ENCODE data around the gene SHH. TPM values are rescaled to one million over a fixed set of nuclear protein-coding genes. Genes with fewer than 3 reads are reported as not detected.
A peak's percentile ranks its signal among the peaks of the same experiment; 100 is the strongest.

SHH gene
- 0.25 TPM for total RNA-seq

DNA sequence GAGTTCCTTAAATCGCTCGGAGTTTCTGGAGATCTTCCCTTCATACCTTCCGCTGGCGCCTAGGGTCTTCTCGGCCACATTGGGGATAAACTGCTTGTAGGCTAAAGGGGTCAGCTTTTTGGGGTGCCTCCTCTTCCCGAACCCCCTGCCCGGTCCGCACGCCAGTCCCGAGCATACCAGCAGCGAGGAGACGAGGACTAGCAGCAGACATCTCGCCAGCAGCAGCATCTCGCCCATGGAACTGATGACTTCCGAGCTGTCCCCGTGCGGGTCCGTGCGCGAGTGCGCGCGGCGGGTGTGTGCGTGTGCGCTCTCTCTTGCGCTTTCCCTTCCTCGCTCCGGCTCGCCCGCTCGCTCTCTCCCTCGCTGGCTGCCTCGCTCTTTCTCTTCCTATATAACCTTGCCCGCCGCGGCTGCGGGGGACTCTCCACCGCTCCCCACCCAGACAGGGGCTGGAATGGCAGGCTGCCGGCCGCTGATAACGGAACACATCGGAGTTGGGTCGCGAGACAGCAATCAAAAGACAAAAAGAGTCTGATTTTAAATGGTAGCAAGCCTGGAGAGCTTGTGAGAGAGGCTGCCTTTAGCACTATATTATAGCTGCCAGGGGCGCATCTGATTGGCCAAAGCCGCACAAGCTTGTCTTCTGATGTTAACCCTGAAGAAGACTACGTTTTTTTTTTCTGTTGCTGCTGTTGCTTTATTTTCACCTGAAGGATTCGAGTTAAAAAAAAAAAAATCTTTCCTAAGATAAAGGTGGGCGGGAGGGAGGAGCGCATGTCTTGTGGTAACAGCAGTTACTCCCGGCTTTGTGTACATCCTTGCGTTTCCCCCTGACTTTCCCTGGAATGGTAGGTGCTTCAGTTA lies at the start of gene SHH:
TSS of gene SHH (minus strand) at position 569 of the 867 bp plus-strand sequence. CDS start at position 228, 341 bp downstream.
- Histone ChIP-seq H3K27ac (no peak within 1 kb of the TSS), H3K4me3 (no peak within 1 kb of the TSS), H3K27me3 (no peaks in the 10 kb centered on the region), H3K36me3 (no peaks in the 10 kb centered on the region), H3K9me3 (no peaks in the 10 kb centered on the region), H3K4me1 (peaks cover 29% of the 10 kb centered on the region)
- no peak for DNase-seq (ENCODE audit: extremely low spot score in 2 of 2)
- TF ChIP-seq, protein P1, sequence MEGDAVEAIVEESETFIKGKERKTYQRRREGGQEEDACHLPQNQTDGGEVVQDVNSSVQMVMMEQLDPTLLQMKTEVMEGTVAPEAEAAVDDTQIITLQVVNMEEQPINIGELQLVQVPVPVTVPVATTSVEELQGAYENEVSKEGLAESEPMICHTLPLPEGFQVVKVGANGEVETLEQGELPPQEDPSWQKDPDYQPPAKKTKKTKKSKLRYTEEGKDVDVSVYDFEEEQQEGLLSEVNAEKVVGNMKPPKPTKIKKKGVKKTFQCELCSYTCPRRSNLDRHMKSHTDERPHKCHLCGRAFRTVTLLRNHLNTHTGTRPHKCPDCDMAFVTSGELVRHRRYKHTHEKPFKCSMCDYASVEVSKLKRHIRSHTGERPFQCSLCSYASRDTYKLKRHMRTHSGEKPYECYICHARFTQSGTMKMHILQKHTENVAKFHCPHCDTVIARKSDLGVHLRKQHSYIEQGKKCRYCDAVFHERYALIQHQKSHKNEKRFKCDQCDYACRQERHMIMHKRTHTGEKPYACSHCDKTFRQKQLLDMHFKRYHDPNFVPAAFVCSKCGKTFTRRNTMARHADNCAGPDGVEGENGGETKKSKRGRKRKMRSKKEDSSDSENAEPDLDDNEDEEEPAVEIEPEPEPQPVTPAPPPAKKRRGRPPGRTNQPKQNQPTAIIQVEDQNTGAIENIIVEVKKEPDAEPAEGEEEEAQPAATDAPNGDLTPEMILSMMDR (IDR thresholded peaks at IDR 0.05), result no peak
- TF ChIP-seq POLR2AphosphoS5 (IDR thresholded peaks at IDR 0.05; ENCODE audit: insufficient read depth in 1 of 2, low read depth in 1 of 2) (no peak), POLR2A (IDR thresholded peaks at IDR 0.05) (no peak)
- intact Hi-C loops (cut with DNase I), result no loop called here

DNA sequence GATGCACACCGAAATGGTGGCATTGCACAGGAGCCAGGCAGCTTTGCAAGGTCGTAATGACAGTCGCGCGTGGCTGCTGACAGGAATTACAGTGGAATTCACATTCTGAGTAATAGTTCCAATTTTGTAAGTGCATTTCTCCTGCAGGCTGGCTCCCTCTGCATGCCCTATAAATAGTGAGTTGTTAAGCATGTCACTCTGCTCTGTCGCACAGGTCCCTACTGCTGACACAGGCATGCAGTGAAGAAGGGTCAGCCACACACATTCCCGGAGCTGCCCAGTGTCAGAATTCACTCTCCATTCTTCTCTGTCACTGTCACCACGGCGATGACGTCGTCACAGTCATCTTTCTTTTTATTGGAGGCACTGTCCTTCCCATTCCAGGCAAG lies 49.2 kb upstream of the SHH start:
- TF ChIP-seq, protein P1 (IDR thresholded peaks at IDR 0.05), result no peak
- TF ChIP-seq POLR2A (IDR thresholded peaks at IDR 0.05) (no peak), POLR2AphosphoS5 (IDR thresholded peaks at IDR 0.05; ENCODE audit: insufficient read depth in 1 of 2, low read depth in 1 of 2) (no peak)
- Histone ChIP-seq H3K36me3 (no peaks in the 10 kb centered on the region), H3K9me3 (no peaks in the 10 kb centered on the region), H3K4me3 (no peak overlapping the region), H3K27ac (no peak overlapping the region), H3K27me3 (no peaks in the 10 kb centered on the region), H3K4me1 (peaks cover 11% of the 10 kb centered on the region)
- intact Hi-C loops (cut with DNase I), result no loop called here
- DNase-seq (ENCODE audit: extremely low spot score in 2 of 2), result peak; percentile 5 to 43

DNA sequence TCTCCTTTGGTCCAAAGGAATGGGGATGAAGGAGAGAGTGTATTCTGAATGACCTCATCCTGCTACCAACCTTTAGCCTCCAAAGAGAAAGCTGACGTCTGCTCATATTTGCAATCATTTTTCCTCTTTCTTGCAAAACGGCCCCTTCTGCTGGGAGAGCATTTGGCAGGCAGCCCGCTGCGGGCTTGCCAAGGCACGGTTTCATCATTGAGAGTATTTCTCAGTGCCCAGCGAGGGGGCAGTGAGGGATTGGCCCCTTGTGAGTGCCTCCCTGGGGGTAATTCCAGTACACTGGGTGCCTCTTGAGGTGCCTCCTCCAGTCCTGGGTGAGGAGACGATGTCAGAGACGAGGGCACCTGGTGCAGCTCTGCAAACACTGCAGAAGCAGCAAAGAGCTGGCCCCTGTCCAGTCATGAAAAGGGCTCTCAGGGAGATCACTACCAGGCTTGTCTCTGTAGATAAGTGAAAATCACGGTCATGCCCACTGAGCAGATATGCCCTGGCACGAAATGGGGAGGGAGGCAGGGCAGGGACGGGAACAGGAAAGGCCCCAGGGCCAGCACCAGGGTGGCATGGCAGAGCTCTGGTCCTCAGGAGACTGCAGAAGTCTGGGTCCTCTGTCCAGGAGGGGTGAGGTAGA lies 48.7 kb upstream of the SHH start:
- DNase-seq (ENCODE audit: extremely low spot score in 2 of 2), result peak; percentile 40 to 81
- intact Hi-C loops (cut with DNase I), result no loop called here
- Histone ChIP-seq H3K4me1 (peaks cover 11% of the 10 kb centered on the region), H3K9me3 (no peaks in the 10 kb centered on the region), H3K27me3 (no peaks in the 10 kb centered on the region), H3K27ac (no peak overlapping the region), H3K4me3 (no peak overlapping the region), H3K36me3 (no peaks in the 10 kb centered on the region)
- TF ChIP-seq POLR2A (IDR thresholded peaks at IDR 0.05) (no peak), POLR2AphosphoS5 (IDR thresholded peaks at IDR 0.05; ENCODE audit: insufficient read depth in 1 of 2, low read depth in 1 of 2) (no peak)
- TF ChIP-seq, protein P1 (IDR thresholded peaks at IDR 0.05), result no peak

DNA sequence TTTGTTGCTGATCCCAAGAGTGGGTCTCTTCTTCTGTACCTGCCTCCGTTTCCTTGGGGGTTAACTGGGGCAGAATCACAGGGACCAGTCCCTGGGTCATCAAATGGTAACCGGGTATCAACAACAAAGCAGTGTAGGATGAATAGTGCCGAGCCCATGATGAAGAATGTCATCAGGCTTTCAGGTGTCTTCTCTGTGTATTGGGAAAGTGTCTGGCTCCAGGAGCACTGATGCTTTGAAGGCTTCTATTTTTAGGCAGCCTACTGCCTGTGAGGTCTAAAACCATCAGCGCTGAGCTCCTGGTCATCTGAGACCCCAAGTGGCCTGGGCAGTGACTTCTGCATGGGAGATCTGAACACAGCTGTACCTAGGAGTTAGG lies 48.2 kb upstream of the SHH start:
- Histone ChIP-seq H3K27ac (no peak overlapping the region), H3K9me3 (no peaks in the 10 kb centered on the region), H3K27me3 (no peaks in the 10 kb centered on the region), H3K36me3 (no peaks in the 10 kb centered on the region), H3K4me1 (peaks cover 11% of the 10 kb centered on the region), H3K4me3 (no peak overlapping the region)
- intact Hi-C loops (cut with DNase I), result no loop called here
- TF ChIP-seq POLR2AphosphoS5 (IDR thresholded peaks at IDR 0.05; ENCODE audit: insufficient read depth in 1 of 2, low read depth in 1 of 2) (no peak), POLR2A (IDR thresholded peaks at IDR 0.05) (no peak)
- TF ChIP-seq, protein P1 (IDR thresholded peaks at IDR 0.05), result no peak
- peak; percentile 71 to 82 for DNase-seq (ENCODE audit: extremely low spot score in 2 of 2)

Measured in vagina (tissue), 2 donors.